Breast epithelium (tissue), 4 donors: ENCODE measurements around the gene GPC5. TPM values are rescaled to one million over a fixed set of nuclear protein-coding genes. Genes with fewer than 3 reads are reported as not detected.

Source experiments
- DNase-seq, 2 donors: peaks; one replicate each; pipeline ENCODE4 v3.0.0-alpha.2; 2019; ENCODE audit warnings: low spot score in 2 of 2
- H3K27ac ChIP-seq, 2 donors: fragments of 200-600 bp; sonication (generic) in 1 of 2; one replicate each; pipeline ENCODE4 v1.5.1; 2016 to 2019; ENCODE audit warnings: mild to moderate bottlenecking in 1 of 2
- H3K27me3 ChIP-seq, 2 donors: fragments of 200-600 bp; sonication (generic) in 1 of 2; one replicate each; pipeline versions ENCODE4 v1.5.1 to v1.6.0; 2017 to 2019; ENCODE audit warnings: control low read depth in 1 of 2, mild to moderate bottlenecking in 1 of 2
- H3K36me3 ChIP-seq: fragments of 200-600 bp; one replicate; pipeline ENCODE4 v1.5.1; 2019
- H3K4me1 ChIP-seq, 2 donors: fragments of 200-600 bp; sonication (generic); one replicate each; pipeline ENCODE4 v1.5.1; 2016 to 2019; ENCODE audit warnings: control low read depth in 1 of 2
- H3K4me3 ChIP-seq, 3 donors: fragments of 200-600 bp; sonication (generic); 1 replicate in 2 of 3; 2 replicates in 1 of 3; pipeline ENCODE4 v1.5.1; 2016 to 2019; ENCODE audit warnings: mild to moderate bottlenecking in 3 of 3, moderate library complexity in 2 of 3
- H3K9me3 ChIP-seq, 2 donors: fragments of 200-600 bp; sonication (generic) in 1 of 2; one replicate each; pipeline ENCODE4 v1.5.1; 2016 to 2019; ENCODE audit warnings: control low read depth in 1 of 2
- CTCF ChIP-seq, 3 donors: fragments of 450-650 bp; IDR thresholded peaks; one replicate each; pipeline ENCODE4 v1.5.1; 2016 to 2017; ENCODE audit warnings: antibody characterized with exemption in 3 of 3, mild to moderate bottlenecking in 3 of 3, moderate library complexity in 3 of 3
- POLR2A ChIP-seq: fragments of 450-650 bp; IDR thresholded peaks from one replicate; pipeline ENCODE4 v1.6.1; 2016; ENCODE audit warnings: antibody characterized with exemption, mild to moderate bottlenecking, moderate library complexity
- POLR2AphosphoS5 ChIP-seq, 3 donors: sonication (generic); formaldehyde crosslinking; IDR thresholded peaks; one replicate each; pipeline ENCODE4 v1.6.1; 2017; ENCODE audit warnings: antibody characterized with exemption in 3 of 3
- intact Hi-C: fragments of 100-400 bp; cut with DNase I; formaldehyde crosslinking; loops from one replicate; pipeline ENCODE4 v1.15.1; 2023; ENCODE audit warnings: low total_unique reads
- total RNA-seq, 3 donors: library from RNA; depleted of rRNA; stranded (reverse); fragments of >200 nt; gene quantifications; one replicate each; pipeline ENCODE4 v1.1.0, GENCODE V29; 2016

GPC5 gene
- total RNA-seq, 3 donors from 2014 or later: 0.88 to 0.98 TPM; not detected in 1

- no peaks in the 10 kb centered on the region for H3K36me3 ChIP-seq
- intact Hi-C loops: no loop called here
- no peak overlapping the region for H3K27ac ChIP-seq
- no peaks in the 10 kb centered on the region for H3K27me3 ChIP-seq
- TF ChIP-seq POLR2AphosphoS5 (IDR thresholded peaks at IDR 0.05) (no peak), CTCF (IDR thresholded peaks at IDR 0.05) (no peak), POLR2A (no peak)
- no peak for DNase-seq
- H3K4me3 ChIP-seq: no peak overlapping the region
- no peaks in the 10 kb centered on the region for H3K4me1 ChIP-seq
- H3K9me3 ChIP-seq: no peaks in the 10 kb centered on the region
These were observed 299.9 kb downstream of the GPC5 start for GRCh38 chr13:91698308-91698707.

DNA sequence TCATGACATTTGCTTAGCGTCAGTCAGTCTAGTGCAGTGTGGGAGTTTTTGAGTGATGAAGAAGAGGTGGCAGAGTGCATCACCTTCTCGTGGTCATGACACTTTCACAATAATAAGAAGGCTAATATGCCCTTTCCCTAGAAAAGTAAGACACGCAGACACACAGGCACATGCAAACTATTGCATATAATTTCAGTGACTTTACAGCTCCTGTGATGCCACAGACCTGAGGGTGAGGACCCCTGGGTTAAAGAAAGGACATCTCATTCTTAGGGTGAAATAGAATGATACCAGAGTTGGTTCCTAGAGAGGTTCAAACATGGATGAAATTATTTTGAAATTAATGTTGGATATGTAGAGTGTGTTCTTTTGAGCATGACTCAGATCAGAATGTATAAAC, 300.3 kb downstream of the GPC5 start:
- TF ChIP-seq POLR2AphosphoS5 (IDR thresholded peaks at IDR 0.05): no peak
- TF ChIP-seq CTCF (IDR thresholded peaks at IDR 0.05): no peak
- TF ChIP-seq POLR2A: no peak
- no peak overlapping the region for H3K27ac ChIP-seq
- H3K36me3 ChIP-seq: no peaks in the 10 kb centered on the region
- H3K4me3 ChIP-seq: no peak overlapping the region
- no peaks in the 10 kb centered on the region for H3K9me3 ChIP-seq
- no peaks in the 10 kb centered on the region for H3K4me1 ChIP-seq
- intact Hi-C loops: no loop called here
- DNase-seq: no peak
- H3K27me3 ChIP-seq: no peaks in the 10 kb centered on the region

DNA sequence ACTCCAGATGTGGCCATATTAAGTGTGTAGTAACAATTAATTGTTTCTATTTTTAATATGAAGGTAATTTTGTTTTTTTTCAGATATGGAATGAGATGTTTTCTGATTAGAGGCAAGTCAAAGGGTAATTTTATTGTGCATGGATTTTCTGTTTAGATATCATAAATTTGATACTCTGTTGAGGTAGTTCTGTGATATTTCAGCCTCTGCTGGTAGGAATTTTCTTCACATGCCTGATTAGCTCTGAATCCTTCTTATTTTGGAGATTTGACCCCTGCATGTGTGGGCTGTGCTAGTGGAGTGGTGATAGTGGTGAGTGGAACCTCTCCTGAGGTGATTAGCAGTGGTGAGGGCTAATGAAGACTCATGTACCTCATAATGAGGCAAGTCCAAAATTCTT, 301.4 kb downstream of the GPC5 start:
- TF ChIP-seq POLR2A (no peak), CTCF (IDR thresholded peaks at IDR 0.05) (no peak), POLR2AphosphoS5 (IDR thresholded peaks at IDR 0.05) (no peak)
- no peaks in the 10 kb centered on the region for H3K36me3 ChIP-seq
- H3K9me3 ChIP-seq: no peaks in the 10 kb centered on the region
- no peaks in the 10 kb centered on the region for H3K4me1 ChIP-seq
- H3K27me3 ChIP-seq: no peaks in the 10 kb centered on the region
- no peak overlapping the region for H3K27ac ChIP-seq
- no peak overlapping the region for H3K4me3 ChIP-seq
- no peak for DNase-seq
- intact Hi-C loops: no loop called here

- Histone ChIP-seq H3K36me3 (no peaks in the 10 kb centered on the region), H3K4me3 (no peak overlapping the region)
These were observed 303.6 kb downstream of the GPC5 start for GRCh38 chr13:91701975-91702374.

DNA sequence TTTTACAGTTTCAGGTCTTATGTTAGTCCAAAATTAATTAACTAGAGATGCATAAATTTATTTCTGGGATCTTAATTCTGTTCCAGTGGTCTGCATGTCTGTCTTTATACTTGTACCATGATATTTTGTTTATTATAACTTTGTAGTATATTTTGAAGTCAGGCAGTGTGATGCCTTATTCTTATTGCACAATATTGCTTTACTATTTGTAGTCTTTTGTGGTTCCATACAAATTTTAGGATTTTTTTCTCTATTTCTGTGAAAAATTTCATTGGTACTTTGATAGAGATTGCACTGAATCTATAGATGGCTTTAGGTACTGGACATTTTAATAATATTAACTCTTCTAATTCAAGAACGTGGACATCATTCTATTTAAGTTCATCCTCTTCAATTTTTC, 304.0 kb downstream of the GPC5 start:
- intact Hi-C loops: no loop called here
- Histone ChIP-seq H3K27me3 (no peaks in the 10 kb centered on the region), H3K9me3 (no peaks in the 10 kb centered on the region), H3K27ac (no peak overlapping the region), H3K4me3 (no peak overlapping the region), H3K36me3 (no peaks in the 10 kb centered on the region), H3K4me1 (no peaks in the 10 kb centered on the region)
- no peak for DNase-seq
- TF ChIP-seq CTCF (IDR thresholded peaks at IDR 0.05) (no peak), POLR2AphosphoS5 (IDR thresholded peaks at IDR 0.05) (no peak), POLR2A (no peak)

More at GRCh38 chr13:91701975-91702374, 303.6 kb downstream of the GPC5 start:
- H3K27ac ChIP-seq: no peak overlapping the region
- intact Hi-C loops: no loop called here
- H3K4me1 ChIP-seq: no peaks in the 10 kb centered on the region
- no peaks in the 10 kb centered on the region for H3K27me3 ChIP-seq
- TF ChIP-seq POLR2AphosphoS5 (IDR thresholded peaks at IDR 0.05) (no peak), CTCF (IDR thresholded peaks at IDR 0.05) (no peak), POLR2A (no peak)
- H3K9me3 ChIP-seq: no peaks in the 10 kb centered on the region
- DNase-seq: no peak
